Suprapubic skin (tissue), 4 donors: Measurements from ENCODE around the gene CEMIP2. TPM values are rescaled to one million over a fixed set of nuclear protein-coding genes. Genes with fewer than 3 reads are reported as not detected.
"Not testable (repeated sequence)": the region's sequence is repeated elsewhere in the genome, so short reads cannot be mapped to it uniquely, and the experiment has no call there.

ENCODE experiments used
- DNase-seq, 2 donors: peaks; one replicate each; pipeline ENCODE4 v3.0.0-alpha.2; 2019; ENCODE audit warnings: low spot score in 2 of 2
- H3K27ac ChIP-seq: fragments of 200-600 bp; sonication (generic); one replicate; pipeline ENCODE4 v1.5.1; 2019
- H3K27me3 ChIP-seq: fragments of 200-600 bp; sonication (generic); one replicate; pipeline ENCODE4 v1.5.1; 2019
- H3K36me3 ChIP-seq: fragments of 200-600 bp; sonication (generic); one replicate; pipeline ENCODE4 v1.5.1; 2019
- H3K4me1 ChIP-seq: fragments of 200-600 bp; sonication (generic); one replicate; pipeline ENCODE4 v1.5.1; 2019
- H3K4me3 ChIP-seq: fragments of 200-600 bp; sonication (generic); one replicate; pipeline ENCODE4 v1.5.1; 2019; ENCODE audit warnings: mild to moderate bottlenecking
- H3K9me3 ChIP-seq: fragments of 200-600 bp; sonication (generic); one replicate; pipeline ENCODE4 v1.5.1; 2019
- CTCF ChIP-seq, 2 donors: fragments of 200-600 bp in 1 of 2; fragments of 450-650 bp in 1 of 2; sonication (generic) in 1 of 2; IDR thresholded peaks; one replicate each; pipeline ENCODE4 v1.5.1; 2016 to 2019; ENCODE audit warnings: antibody characterized with exemption in 2 of 2, mild to moderate bottlenecking in 1 of 2, moderate library complexity in 1 of 2
- EP300 ChIP-seq: sonication (generic); formaldehyde crosslinking; IDR thresholded peaks from one replicate; pipeline ENCODE4 v1.6.1; 2017; ENCODE audit warnings: antibody characterized with exemption
- POLR2A ChIP-seq, 2 donors: fragments of 450-650 bp; IDR thresholded peaks; one replicate each; pipeline ENCODE4 v1.6.1; 2017; ENCODE audit warnings: antibody characterized with exemption in 2 of 2, mild to moderate bottlenecking in 2 of 2, moderate library complexity in 2 of 2
- POLR2AphosphoS5 ChIP-seq, 3 donors: sonication (generic); formaldehyde crosslinking; IDR thresholded peaks; one replicate each; pipeline ENCODE4 v1.6.1; 2017; ENCODE audit warnings: antibody characterized with exemption in 3 of 3
- WGBS: methylation state at CpG from one replicate; pipeline ENCODE4 v1.1.5; 2018; 5-methylcytosine and 5-hydroxymethylcytosine counted together
- total RNA-seq, 4 donors: library from RNA; depleted of rRNA; stranded (reverse); fragments of >200 nt; gene quantifications; one replicate each; pipeline ENCODE4 v1.1.0, GENCODE V29; 2016

CEMIP2 gene
- total RNA-seq, 4 donors from 2014 or later = 48.9 to 76.2 (median 66.1) TPM

DNA sequence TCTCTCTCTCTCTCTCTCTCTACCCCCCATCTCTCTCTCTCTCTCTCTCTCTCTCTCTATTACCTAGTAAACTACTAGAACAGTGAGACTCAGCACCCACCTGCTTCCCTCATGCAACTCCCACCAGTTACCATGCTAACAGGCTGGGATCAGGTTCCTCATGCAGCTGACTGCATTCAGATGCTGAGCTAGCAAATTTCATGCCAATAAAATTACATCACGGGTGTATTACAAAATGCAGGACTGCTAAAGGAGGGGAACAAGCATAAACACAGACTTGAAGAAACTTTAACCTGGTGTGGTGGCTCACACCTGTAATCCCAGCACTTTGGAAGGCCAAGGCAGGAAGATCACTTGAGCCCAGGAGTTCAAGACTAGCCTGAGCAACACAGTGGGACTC is 76.0 kb downstream of the CEMIP2 start:
- WGBS = 44% methylated on average over 1 of the region's 1 CpG
- DNase-seq = no peak
- no peak for TF ChIP-seq CTCF (IDR thresholded peaks at IDR 0.05)
- peak in 1 of 3 donors; percentile 18 for TF ChIP-seq POLR2AphosphoS5 (IDR thresholded peaks at IDR 0.05)
- no peak for TF ChIP-seq POLR2A (IDR thresholded peaks at IDR 0.05)
- TF ChIP-seq EP300 = no peak
- Histone ChIP-seq H3K27me3 (no peaks in the 10 kb centered on the region), H3K36me3 (peaks cover 34% of the 10 kb centered on the region), H3K9me3 (no peaks in the 10 kb centered on the region), H3K4me3 (no peak overlapping the region), H3K4me1 (peaks cover 8% of the 10 kb centered on the region), H3K27ac (no peak overlapping the region)

GRCh38 chr9:71691576-71691975 is 76.7 kb downstream of the CEMIP2 start:
- H3K27ac ChIP-seq, H3K9me3 ChIP-seq, H3K4me3 ChIP-seq, H3K4me1 ChIP-seq, H3K27me3 ChIP-seq, DNase-seq: not testable (repeated sequence)
- peaks cover 33% of the 10 kb centered on the region for H3K36me3 ChIP-seq

GRCh38 chr9:71690689-71691435 is 77.5 kb downstream of the CEMIP2 start:
- H3K27me3 ChIP-seq = no peaks in the 10 kb centered on the region
- H3K9me3 ChIP-seq = no peaks in the 10 kb centered on the region
- H3K27ac ChIP-seq = peak overlapping the region; percentile 3
- TF ChIP-seq POLR2AphosphoS5 (IDR thresholded peaks at IDR 0.05) (no peak), POLR2A (IDR thresholded peaks at IDR 0.05) (no peak), EP300 (no peak), CTCF (IDR thresholded peaks at IDR 0.05) (no peak)
- no peak for DNase-seq
- no peak overlapping the region for H3K4me3 ChIP-seq
- WGBS = 82% methylated on average over 6 of the region's 6 CpGs
- H3K36me3 ChIP-seq = peaks cover 40% of the 10 kb centered on the region
- H3K4me1 ChIP-seq = peaks cover 8% of the 10 kb centered on the region

DNA sequence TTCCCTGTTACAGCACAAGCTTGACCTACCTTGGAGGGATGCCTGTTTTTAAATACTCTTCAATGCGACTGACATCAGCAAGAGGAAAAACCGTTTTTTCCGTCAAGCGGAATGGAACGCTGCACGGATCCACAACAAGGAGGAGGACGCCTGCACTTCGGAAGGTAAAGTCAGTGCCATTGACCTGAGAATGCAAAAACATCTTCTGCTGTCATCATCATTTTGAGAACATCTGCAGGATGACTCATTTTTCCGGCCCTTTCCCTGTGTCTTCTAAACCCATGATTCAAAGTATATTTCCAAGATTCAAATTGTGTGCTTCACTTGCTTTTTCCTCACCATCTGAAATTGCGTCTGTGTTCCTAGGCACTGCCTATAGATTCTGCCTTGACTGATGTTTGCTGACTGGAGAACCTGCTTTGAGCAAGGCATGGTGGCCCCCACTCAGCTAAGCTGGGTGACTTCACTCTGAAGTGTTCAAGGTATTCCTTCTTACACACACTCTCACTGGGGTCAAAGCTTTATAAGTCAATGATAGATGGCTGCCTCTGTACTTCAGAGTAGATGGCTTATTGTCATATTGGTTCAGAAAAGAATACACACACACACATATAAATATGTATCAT is 78.1 kb downstream of the CEMIP2 start:
- WGBS = 91% methylated on average over 10 of the region's 10 CpGs

DNA sequence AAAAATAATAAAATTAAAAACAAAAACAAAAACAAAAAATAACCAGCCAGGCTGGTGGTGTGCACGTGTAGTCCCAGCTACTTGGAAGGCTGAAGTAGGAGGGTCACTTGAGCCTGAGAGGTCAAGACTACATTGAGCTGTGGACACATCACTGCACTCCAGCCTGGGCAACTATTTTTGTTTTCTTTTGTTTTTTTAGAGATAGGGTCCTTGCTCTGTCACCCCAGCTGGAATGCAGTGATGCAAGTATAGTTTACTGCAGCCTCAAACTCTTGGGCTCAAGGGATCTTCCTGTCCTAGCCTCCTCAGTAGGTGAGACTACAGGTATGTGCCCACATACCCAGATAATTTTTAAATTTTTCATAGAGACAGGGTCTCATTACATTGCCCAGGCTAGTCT is 80.6 kb downstream of the CEMIP2 start:
- H3K4me3 ChIP-seq = no peak overlapping the region
- no peaks in the 10 kb centered on the region for H3K27me3 ChIP-seq
- H3K27ac ChIP-seq = no peak overlapping the region
- peaks cover 22% of the 10 kb centered on the region for H3K36me3 ChIP-seq
- H3K4me1 ChIP-seq = peaks cover 8% of the 10 kb centered on the region
- no peak for DNase-seq
- TF ChIP-seq CTCF (IDR thresholded peaks at IDR 0.05) = no peak
- no peak for TF ChIP-seq POLR2A (IDR thresholded peaks at IDR 0.05)
- no peak for TF ChIP-seq POLR2AphosphoS5 (IDR thresholded peaks at IDR 0.05)
- TF ChIP-seq EP300 = no peak
- 83% methylated on average over 1 of the region's 1 CpG for WGBS
- H3K9me3 ChIP-seq = no peaks in the 10 kb centered on the region

More for the DNA sequence above, 78.1 kb downstream of the CEMIP2 start:
- Histone ChIP-seq H3K27ac (peak overlapping the region; percentile 3), H3K9me3 (no peaks in the 10 kb centered on the region), H3K27me3 (no peaks in the 10 kb centered on the region), H3K36me3 (peaks cover 38% of the 10 kb centered on the region), H3K4me3 (no peak overlapping the region), H3K4me1 (peaks cover 8% of the 10 kb centered on the region)
- no peak for TF ChIP-seq CTCF (IDR thresholded peaks at IDR 0.05)
- TF ChIP-seq POLR2AphosphoS5 (IDR thresholded peaks at IDR 0.05) = no peak
- no peak for TF ChIP-seq EP300
- TF ChIP-seq POLR2A (IDR thresholded peaks at IDR 0.05) = no peak
- no peak for DNase-seq
